GM20000 (cell line): ENCODE measurements around the gene PSMA5.

Experiments used
- DNase-seq: peaks from one replicate; pipeline ENCODE4 v3.0.0; 2012; ENCODE audit warnings: low spot score
- TF ChIP-seq, protein P1 (sequence below): IDR thresholded peaks from 2 replicates; pipeline ENCODE4 v1.5.1; 2012; ENCODE audit warnings: mild to moderate bottlenecking, control low read depth; ENCODE audit errors: extremely low read depth, missing control alignments

The PSMA5 gene

DNA sequence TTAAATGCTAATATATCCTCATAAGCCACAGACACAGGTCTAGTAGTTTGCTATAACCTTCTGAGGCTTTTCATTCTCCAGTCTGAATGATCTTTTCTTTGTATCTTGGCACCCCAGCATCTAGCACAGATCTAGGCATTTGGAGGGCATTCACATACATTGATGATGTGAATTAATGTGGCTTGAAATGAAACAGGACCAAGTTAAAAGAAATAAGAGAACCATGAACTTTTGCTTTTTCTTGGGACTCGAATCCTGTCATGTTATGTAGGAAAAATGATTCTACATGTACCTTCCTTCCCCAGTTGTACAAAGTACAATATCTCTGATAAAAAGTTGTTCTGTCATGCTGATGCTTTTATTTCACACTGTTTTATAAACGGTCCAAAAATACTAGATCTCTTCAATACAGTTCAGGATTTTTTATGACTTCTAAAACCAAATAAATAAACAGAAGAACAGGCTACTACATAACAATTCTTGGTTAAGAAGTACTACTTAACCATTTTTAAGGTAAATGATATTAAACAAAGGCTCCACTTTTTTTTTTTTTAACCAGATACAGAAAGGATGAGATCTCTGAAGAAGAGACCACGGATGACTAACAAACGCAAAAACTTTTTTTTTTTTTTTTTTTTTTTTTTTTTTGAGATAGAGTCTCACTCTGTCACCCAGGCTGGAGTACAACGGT is 31.5 kb downstream of the PSMA5 start:
- no peak for DNase-seq
- TF ChIP-seq, protein P1, sequence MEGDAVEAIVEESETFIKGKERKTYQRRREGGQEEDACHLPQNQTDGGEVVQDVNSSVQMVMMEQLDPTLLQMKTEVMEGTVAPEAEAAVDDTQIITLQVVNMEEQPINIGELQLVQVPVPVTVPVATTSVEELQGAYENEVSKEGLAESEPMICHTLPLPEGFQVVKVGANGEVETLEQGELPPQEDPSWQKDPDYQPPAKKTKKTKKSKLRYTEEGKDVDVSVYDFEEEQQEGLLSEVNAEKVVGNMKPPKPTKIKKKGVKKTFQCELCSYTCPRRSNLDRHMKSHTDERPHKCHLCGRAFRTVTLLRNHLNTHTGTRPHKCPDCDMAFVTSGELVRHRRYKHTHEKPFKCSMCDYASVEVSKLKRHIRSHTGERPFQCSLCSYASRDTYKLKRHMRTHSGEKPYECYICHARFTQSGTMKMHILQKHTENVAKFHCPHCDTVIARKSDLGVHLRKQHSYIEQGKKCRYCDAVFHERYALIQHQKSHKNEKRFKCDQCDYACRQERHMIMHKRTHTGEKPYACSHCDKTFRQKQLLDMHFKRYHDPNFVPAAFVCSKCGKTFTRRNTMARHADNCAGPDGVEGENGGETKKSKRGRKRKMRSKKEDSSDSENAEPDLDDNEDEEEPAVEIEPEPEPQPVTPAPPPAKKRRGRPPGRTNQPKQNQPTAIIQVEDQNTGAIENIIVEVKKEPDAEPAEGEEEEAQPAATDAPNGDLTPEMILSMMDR, result no peak

DNA sequence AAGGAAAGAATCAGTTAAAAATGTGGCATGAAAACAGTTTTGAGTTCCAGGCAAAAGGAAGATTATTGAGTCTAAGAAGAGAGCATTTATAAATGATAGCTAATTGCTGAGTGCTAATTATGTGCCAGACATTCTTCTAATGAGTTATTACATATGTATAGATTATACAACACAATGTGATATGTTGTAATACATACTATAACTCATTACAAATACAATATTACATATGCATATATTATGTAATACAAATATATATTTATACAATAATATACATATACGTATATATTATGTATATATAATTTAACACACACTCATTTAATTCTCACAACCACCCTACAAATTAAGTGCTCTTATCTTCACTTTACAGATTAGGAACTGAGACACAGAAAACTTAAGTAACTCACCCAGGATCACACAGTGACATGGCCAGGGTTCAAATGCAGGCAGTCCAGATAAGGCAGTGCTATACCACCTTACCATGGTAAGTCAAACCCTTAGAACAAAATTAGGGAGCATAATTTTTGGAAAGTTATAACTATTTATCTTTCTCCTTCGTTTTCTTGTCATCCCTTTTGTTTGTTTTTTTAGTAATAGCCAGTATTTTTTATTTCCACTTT is 32.5 kb downstream of the PSMA5 start:
- DNase-seq, result no peak

DNA sequence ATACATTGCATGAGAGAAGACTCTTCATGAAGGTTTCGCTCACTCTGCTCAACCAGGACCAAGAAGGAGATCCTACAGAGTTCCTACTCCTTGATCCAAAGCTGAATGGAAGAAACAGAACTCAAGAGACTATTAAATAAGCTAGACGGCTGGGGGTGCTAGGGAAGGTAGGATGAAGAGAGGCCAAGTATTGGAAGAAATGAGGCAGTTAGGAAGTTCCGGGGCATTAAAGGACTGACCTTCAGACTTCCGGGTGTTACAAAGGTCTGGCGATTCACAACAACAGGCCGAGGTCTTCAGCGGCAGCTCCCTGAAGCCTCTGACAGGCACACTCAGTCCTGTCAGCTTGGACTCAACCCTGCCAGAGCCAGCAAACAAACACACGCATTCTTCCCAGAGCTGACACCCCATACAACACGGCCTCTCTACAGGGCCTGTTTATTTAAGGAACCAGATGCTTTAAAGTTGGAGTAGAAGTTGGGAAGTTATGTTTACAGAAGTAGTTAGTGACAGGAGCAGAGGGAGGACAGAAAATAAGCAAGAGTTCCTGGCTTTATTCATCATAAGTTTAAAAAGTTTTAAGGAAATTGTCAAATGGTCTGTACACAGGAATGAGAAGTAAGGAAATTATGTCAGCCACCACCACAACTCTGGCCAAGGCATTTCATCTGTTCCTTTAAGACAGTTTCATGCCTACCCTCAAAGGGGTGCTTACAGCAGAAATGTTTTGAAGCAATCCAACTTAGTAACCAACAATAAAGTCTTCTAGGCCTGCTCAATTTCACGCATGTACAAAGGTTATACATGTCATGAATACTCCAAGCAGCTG is 33.2 kb downstream of the PSMA5 start:
- DNase-seq, result no peak
- TF ChIP-seq, protein P1, result no peak

More for the DNA sequence above, 32.5 kb downstream of the PSMA5 start:
- TF ChIP-seq, protein P1, result no peak

DNA sequence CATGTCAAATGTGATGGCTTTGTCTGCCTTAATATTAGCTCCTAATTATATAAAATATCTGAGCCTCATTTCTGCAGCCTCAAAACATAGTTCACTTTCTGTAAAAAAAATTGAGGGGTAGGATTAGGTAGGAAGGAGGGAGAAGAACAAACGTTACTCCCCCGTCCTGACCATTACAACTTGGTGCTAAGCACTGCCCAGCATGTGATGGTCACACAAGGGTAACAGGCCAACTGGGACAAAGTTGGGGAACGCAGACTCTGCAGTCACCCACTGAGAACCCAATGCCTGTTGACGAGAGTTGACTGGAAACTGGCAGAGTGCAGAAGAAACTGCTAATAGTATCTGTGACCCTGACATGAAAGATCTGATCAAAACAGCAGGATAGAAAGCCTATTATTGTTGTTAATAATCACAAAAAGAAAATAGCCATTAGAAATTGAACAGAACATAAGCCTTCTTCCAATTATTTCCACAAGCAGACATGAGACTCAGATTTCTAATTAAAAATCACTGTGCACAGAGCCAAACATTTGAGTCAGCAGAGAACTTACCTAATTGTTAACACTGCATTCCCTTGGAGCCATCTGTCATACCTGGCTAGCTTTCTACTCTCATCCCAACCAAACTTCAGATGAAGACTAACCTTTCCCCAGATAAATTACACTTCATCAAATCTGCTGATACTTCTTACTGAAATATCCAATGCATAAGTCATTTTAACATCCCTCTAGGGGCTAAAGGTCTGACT is 34.0 kb downstream of the PSMA5 start:
- TF ChIP-seq, protein P1, result no peak
- no peak for DNase-seq

DNA sequence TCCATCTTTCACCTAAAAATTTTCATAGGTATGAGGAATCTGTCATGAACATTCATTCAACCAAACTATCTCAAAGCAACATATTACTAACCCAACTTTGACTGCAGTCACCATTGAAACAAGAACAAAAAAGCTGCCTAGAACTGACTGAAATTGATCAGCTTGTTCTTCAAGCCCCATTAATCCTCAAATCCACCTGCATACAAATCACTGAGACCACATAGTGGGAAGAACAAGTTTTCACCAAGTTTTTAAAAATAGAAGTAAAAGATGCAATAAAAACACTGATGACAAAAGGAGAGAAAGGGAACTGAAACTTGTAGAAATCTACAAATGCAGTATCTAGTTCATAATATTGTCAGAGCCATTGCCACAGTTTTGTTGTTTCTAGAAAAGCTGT is 34.6 kb downstream of the PSMA5 start:
- peak; percentile 69 for DNase-seq
- TF ChIP-seq, protein P1, result no peak

DNA sequence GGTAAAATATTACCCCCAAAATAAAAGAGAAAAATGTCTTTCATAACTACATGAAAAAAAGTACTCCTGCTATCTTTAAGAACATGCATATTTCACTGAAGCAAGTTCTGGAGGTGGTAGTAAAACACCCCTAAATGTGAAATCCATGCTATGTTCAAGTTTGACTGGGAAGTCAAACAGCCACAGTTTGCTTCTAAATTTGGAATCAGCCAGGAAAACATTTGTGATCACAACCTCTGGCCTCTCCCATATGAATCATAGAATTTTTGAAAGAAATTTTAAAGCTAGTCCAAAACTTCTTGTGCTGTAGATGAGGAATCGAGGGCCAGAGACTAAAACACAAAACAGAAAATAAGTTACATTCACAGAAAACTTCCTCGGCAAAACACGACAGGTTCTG is 35.1 kb downstream of the PSMA5 start:
- TF ChIP-seq, protein P1, result no peak
- DNase-seq, result no peak
